Hepatocyte (in vitro differentiated cells): ENCODE data around the gene NR5A1.

ENCODE experiments used
- CTCF ChIP-seq: fragments of 200-600 bp; sonication (generic); IDR thresholded peaks from 2 replicates; pipeline ENCODE4 v1.5.1; 2016; ENCODE audit warnings: antibody characterized with exemption, mild to moderate bottlenecking; ENCODE audit not compliant: poor library complexity
- EZH2 ChIP-seq: fragments of 200-600 bp; sonication (generic); IDR thresholded peaks from 2 replicates; pipeline ENCODE4 v1.6.1; 2016; ENCODE audit warnings: antibody characterized with exemption, mild to moderate bottlenecking, borderline replicate concordance
- EZH2phosphoT487 ChIP-seq: fragments of 200-600 bp; sonication (generic); IDR thresholded peaks from one replicate; pipeline ENCODE4 v1.6.1; 2018; ENCODE audit warnings: antibody characterized with exemption, mild to moderate bottlenecking, low read depth, moderate library complexity; ENCODE audit not compliant: unreplicated experiment, severe bottlenecking

- no peak for TF ChIP-seq CTCF
- no peak for TF ChIP-seq EZH2
- TF ChIP-seq EZH2phosphoT487 = no peak
Measured at GRCh38 chr9:124457887-124458431, 49.2 kb downstream of the NR5A1 start.
